Measurements from ENCODE around the gene CDIPT. TPM values are rescaled to one million over a fixed set of nuclear protein-coding genes. Genes with fewer than 3 reads are reported as not detected.

The CDIPT gene
- total and polyA plus RNA-seq, 2 of the 13 experiments (the other 11 are each of a cell fraction or from before 2014, with no cell fraction given), result 54.9 to 97.5 TPM

- TF ChIP-seq ZNF609 (CRISPR knock-in tag; IDR thresholded peaks at IDR 0.05; ENCODE audit: borderline replicate concordance) (no peak), ZNF792 (CRISPR knock-in tag; IDR thresholded peaks at IDR 0.05) (0 out of 2 replicates have a peak, but pooled peaks have one; percentile 70), ZNF543 (CRISPR knock-in tag; IDR thresholded peaks at IDR 0.05) (no peak), HOXA5 (CRISPR knock-in tag; IDR thresholded peaks at IDR 0.05) (0 out of 2 replicates have a peak, but pooled peaks have one; percentile 50), ZBTB39 (CRISPR knock-in tag; IDR thresholded peaks at IDR 0.05) (no peak; the same call in 1 of the 2 replicates), MAFG (CRISPR knock-in tag; IDR thresholded peaks at IDR 0.05) (no peak), CTCF (CRISPR knock-in tag; IDR thresholded peaks at IDR 0.05) (no peak), PHF8 (CRISPR knock-in tag; IDR thresholded peaks at IDR 0.05) (no peak), REL (CRISPR knock-in tag; conservative IDR thresholded peaks at IDR 0.05) (no peak), JUNB (CRISPR knock-in tag; IDR thresholded peaks at IDR 0.05; ENCODE audit: borderline replicate concordance) (no peak), EZH2 (conservative IDR thresholded peaks at IDR 0.05; ENCODE audit: low read depth, low read length) (no peak), GTF2F1 (IDR thresholded peaks at IDR 0.05; ENCODE audit: low read length) (no peak), PITX1 (CRISPR knock-in tag; IDR thresholded peaks at IDR 0.05) (0 out of 2 replicates have a peak, but pooled peaks have one; percentile 16), ZNF713 (CRISPR knock-in tag; IDR thresholded peaks at IDR 0.05) (no peak), CHCHD3 (CRISPR knock-in tag; IDR thresholded peaks at IDR 0.05) (no peak), KDM6A (CRISPR knock-in tag; IDR thresholded peaks at IDR 0.05; ENCODE audit: low read depth) (peak; percentile 60; the same call in 1 of the 2 replicates), TERF1 (CRISPR knock-in tag; IDR thresholded peaks at IDR 0.05) (0 out of 2 replicates have a peak, but pooled peaks have one; percentile 26), ZNF124 (CRISPR knock-in tag; IDR thresholded peaks at IDR 0.05) (no peak)
Observed at GRCh38 chr16:29891525-29892457, 28.8 kb upstream of the CDIPT start (continued).
